ENCODE measurements around the gene IHH.

IHH gene

GRCh38 chr2:219060821-219061791 lies at the start of gene IHH:
IHH (minus strand) TSS chr2:219060921; CDS start chr2:219060467, 454 bp downstream.
- DNase-seq, result no peak

- DNase-seq, result peak; percentile 18
Observed at GRCh38 chr2:219109471-219109870, 48.8 kb upstream of the IHH start.

GRCh38 chr2:219107758-219108157 lies 47.0 kb upstream of the IHH start:
- no peak for DNase-seq

GRCh38 chr2:219106251-219106650 lies 45.5 kb upstream of the IHH start:
- DNase-seq, result no peak

GRCh38 chr2:219104107-219105035 lies 43.6 kb upstream of the IHH start:
- peak; percentile 24 for DNase-seq

- no peak for DNase-seq
Observed at GRCh38 chr2:219099329-219099728, 38.6 kb upstream of the IHH start.

- no peak for DNase-seq
Observed at GRCh38 chr2:219095406-219095935, 34.8 kb upstream of the IHH start.

GRCh38 chr2:219094171-219094570 lies 33.5 kb upstream of the IHH start:
- DNase-seq, result no peak

- no peak for DNase-seq
Observed at GRCh38 chr2:219090436-219091299, 29.9 kb upstream of the IHH start.

- no peak for DNase-seq
Observed at GRCh38 chr2:219089330-219089729, 28.6 kb upstream of the IHH start.

GRCh38 chr2:219087848-219088247 lies 27.1 kb upstream of the IHH start:
- DNase-seq, result no peak

GRCh38 chr2:219087361-219087760 lies 26.6 kb upstream of the IHH start:
- no peak for DNase-seq

- peak; percentile 3 for DNase-seq
Observed at GRCh38 chr2:219086196-219086595, 25.5 kb upstream of the IHH start.

GRCh38 chr2:219084791-219085190 lies 24.1 kb upstream of the IHH start:
- no peak for DNase-seq

GRCh38 chr2:219082332-219082958 lies 21.7 kb upstream of the IHH start:
- no peak for DNase-seq

GRCh38 chr2:219081701-219082331 lies 21.1 kb upstream of the IHH start:
- no peak for DNase-seq

GRCh38 chr2:219081096-219081495 lies 20.4 kb upstream of the IHH start:
- DNase-seq, result no peak

- DNase-seq, result no peak
Observed at GRCh38 chr2:219079417-219079816, 18.7 kb upstream of the IHH start.

GRCh38 chr2:219078951-219079350 lies 18.2 kb upstream of the IHH start:
- DNase-seq, result no peak

GRCh38 chr2:219078126-219078525 lies 17.4 kb upstream of the IHH start:
- no peak for DNase-seq

- DNase-seq, result no peak
Observed at GRCh38 chr2:219076253-219076652, 15.5 kb upstream of the IHH start.
